Measurements from ENCODE around the gene LRRC37B.
A peak's percentile ranks its signal among the peaks of the same experiment; 100 is the strongest.
"Not testable (repeated sequence)": the region's sequence is repeated elsewhere in the genome, so short reads cannot be mapped to it uniquely, and the experiment has no call there.

The LRRC37B gene

DNA sequence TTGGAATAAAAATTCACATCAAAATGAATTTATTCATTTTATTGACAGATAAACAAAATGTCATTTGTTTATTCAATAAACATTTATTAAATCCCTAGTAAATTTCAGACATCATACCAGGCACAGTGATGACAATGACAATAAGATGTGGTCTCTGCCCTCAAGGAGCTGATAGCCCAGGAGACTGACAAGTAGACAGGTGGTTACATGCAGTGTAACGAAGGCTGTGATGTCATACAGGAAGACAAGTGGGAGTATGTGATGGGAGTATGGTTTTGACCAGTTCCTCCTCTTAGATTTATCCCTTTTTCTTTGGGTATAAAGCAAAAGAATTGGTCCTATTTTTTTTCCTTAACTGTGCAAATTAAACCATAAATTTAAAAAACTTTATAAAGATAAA lies 26.6 kb downstream of the LRRC37B start:
- intact Hi-C loops (cut with DNase I); DNase-seq: not testable (repeated sequence)

DNA sequence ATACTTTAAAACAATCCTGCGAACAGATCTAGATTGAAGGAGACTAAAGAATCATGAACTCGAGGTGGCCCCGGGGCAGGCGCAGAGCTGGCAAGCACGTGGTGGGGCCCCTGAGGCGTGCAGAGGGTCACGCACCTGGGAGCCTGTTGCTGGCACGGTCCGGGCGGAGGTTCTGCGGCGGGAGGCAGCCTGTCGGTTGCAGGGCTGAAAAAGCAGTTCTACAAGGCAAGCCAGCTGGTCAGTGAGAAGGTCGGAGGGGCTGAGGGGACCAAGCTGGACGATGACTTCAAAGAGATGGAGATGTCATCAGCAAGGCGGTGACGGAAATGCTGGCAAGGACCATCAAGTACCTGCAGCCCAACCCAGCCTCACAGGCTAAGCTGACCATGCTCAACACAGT lies 33.1 kb downstream of the LRRC37B start:
- intact Hi-C loops (cut with DNase I); DNase-seq: not testable (repeated sequence)

DNA sequence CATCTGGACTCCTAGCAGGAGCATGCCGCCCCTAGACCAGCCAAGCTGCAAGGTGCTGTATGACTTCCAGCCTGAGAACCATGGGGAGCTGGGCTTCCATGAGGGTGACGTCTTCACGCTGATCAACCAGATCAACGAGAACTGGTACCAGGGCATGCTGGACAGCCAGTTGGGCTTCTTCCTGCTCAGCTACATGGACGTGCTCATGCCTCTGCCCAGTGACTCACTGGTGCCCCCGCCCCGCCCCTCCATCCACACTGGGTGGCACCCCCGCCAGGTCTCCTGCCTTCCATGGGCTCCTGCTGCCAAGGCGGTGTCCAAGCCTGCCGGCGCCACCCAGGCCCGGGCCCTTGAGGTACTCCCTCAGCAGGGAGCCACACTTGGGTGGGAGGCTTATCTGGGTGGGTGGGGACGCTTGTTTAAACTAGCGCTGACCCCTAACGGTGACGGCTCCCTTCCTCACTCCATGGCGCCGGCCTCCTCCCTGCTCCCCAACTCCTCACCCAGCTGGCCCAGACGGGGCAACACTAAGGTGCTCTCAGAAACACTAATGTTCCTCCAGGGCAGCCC lies 34.2 kb downstream of the LRRC37B start:
- DNase-seq; intact Hi-C loops (cut with DNase I): not testable (repeated sequence)

DNA sequence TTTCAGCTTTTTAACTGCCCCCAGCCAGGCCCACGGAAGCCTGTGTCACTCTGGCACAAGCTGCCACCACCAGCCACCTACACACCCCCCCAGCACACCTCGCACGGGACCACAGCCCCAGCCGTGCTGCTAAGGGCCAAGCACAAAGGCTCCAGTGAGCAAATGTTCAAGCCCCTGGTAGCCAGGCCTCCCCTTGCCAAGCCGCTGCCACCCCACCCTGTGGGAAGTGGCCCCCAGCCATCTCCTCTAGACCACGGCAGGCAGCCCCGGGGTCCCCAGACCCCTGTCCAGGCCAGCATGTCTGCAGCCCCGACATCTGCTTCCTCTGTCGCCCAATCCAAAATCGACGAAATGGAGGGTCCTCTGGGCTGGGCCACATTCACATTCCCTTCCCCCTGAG lies 35.1 kb downstream of the LRRC37B start:
- intact Hi-C loops (cut with DNase I); DNase-seq: not testable (repeated sequence)

DNA sequence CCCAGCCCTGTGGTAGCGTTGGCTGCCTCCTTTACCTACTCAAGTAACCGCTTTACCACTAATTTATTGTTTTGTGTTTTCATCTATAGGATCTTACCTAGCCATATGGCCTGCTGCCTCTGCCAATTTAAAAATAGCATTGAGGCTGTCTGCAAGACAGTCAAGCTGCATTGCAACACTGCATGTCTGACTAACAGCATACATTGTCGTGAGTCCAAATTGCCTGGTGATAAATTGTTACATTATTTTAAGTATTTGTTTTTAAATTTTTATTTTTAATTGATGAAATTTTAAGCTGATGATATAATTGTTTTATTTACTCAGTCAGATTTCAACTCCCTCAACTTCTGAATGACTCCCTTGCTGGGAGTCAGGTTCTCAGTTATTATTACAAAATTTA lies 38.4 kb downstream of the LRRC37B start:
- intact Hi-C loops (cut with DNase I) = not testable (repeated sequence)
- peak in 1 of 42 donors; percentile 18 for DNase-seq

DNA sequence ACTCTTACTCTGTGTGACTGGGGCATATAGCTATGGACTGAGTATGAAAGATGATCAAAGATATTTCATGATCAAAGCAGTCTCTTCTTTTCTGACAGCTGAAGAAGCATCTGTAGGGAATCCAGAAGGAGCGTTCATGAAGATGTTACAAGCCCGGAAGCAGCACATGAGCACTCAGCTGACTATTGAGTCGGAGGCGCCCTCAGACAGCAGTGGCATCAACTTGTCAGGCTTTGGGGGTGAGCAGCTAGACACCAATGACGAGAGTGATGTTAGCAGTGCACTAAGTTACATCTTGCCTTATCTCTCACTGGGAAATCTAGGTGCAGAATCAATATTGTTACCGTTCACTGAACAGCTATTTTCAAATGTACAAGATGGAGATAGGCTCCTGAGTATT lies 40.5 kb downstream of the LRRC37B start:
- intact Hi-C loops (cut with DNase I) = not testable (repeated sequence)
- peak in 40 of 42 donors; percentile 14 to 85 (median 63) for DNase-seq

DNA sequence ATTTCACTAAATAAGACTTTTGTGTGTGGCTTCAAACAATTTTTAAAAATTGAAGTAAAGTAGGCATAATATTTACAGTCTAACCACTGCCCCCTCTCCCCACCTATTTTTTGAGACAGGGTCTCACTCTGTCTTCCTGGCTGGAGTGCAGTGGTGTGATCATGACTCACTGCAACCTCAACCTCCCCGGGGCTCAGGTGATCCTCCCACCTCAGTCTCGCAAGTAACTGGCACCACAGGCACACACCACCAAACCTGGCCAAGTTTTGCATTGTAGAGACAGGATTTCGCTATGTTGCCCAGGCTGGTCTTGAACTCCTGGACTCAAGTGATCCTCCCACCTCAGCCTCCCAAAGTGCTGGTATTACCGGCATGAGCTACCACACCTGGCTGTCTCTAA lies 47.8 kb downstream of the LRRC37B start:
- intact Hi-C loops (cut with DNase I) = not testable (repeated sequence)
- peak in 22 of 42 donors; percentile 12 to 64 (median 35) for DNase-seq

DNA sequence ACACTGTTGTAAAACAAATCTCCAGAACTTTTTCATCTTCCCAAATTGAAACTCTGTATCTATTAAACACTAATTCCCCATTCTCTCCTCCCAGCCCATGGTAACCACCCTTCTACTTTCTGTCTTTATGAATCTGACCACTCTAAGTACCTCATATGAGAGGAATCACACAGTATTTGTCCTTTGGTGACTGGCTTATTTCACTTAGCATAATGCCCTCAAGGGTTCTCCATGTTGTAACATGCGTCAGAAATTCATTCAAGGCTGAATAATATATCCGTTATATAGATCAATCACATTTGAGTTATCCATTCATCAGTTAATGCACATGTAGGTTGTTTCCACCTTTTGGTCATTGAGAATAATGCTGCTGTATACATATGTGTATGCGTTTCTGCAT lies 48.2 kb downstream of the LRRC37B start:
- DNase-seq; intact Hi-C loops (cut with DNase I): not testable (repeated sequence)

DNA sequence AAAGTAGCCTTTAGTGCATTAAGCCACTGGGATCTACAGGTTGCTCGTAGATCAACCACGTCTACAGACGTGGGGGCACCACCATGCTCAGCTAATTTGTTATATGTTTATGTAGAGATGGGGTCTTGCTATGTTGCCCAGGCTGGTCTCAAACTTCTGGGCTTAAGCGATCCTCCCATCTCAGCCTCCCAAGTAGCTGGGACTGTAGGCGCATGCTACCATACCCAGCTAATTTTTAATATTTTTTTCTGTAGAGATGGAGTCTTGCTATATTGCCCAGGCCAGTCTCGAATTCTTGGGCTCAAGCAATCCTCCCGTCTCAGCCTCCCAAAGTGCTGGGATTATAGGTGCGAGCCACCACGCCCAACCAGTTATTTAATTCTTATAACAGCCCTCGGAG lies 49.3 kb downstream of the LRRC37B start:
- peak in 1 of 42 donors; percentile 5 for DNase-seq
- intact Hi-C loops (cut with DNase I) = not testable (repeated sequence)

DNA sequence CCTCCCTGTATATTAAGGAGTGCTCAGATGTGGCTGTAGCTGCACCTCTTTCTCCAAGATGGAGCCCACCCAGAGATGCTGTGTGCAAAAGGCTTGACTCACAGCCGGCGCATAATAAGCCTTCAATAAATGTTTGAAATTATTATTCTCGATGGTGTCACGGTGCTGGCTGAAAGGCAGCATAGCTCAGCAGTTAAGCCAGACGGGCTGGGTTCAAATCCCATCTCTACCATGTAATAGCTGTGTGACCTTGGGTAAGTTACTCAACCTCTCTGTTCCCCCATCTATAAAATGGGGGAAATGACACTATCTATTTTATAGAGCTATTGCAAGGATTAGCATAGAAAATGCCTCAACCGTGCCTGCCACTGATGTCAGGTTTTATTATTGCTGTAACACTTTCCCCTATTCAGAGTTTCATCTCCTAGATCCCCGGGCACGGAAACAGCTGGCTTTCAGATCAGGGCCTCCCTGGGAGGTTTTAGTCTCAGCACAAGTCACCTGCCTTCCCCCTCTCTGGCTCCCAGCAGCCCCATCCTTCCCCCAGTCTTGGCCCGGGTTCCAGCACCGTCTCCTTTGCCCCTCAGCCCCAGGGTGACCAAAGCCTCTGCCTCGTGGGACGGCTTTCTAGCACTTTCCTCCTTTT lies 50.4 kb downstream of the LRRC37B start:
- intact Hi-C loops (cut with DNase I) = not testable (repeated sequence)
- DNase-seq = peak in 1 of 42 donors; percentile 12

DNA sequence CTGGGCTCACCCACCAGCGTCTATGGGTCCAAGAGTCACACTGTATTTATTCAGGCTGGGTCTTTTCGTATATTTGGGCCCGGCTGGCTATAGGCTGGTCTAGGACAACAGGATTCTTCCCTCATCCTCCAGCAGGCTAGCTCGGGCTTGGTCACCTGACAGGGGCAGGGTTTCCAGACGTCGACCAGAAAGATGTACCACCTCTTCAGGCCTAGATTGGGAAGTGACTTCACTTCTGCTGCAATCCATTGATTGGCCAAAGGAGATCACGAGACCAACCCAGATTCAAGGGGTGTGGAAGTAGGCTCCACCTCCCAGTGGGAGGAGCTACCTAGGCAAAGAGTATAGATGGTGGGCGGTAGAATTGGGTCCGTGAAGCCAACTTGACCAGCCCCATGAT lies 53.5 kb downstream of the LRRC37B start:
- intact Hi-C loops (cut with DNase I); DNase-seq: not testable (repeated sequence)

DNA sequence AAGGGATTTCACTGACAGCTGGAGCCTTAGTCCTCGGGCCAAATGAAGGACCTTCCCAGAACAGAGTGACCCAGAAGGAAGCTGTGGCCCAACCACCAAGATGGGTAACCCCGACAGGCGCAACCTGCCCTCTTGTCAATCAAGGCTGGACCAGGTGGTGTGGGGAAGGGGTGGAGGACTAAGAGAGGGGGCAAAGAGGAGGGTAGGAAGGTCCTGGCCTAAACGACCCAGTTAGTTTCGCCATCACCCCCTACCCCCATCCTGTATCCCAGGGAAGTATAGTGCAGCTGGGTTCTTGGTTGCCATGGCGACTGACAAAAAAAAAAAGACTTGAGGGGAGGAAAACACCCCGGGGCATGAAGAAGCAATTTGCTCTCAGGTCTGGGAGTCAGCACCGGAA lies 54.7 kb downstream of the LRRC37B start:
- DNase-seq = peak in 4 of 42 donors; percentile 10 to 26 (median 21)
- intact Hi-C loops (cut with DNase I) = not testable (repeated sequence)

DNA sequence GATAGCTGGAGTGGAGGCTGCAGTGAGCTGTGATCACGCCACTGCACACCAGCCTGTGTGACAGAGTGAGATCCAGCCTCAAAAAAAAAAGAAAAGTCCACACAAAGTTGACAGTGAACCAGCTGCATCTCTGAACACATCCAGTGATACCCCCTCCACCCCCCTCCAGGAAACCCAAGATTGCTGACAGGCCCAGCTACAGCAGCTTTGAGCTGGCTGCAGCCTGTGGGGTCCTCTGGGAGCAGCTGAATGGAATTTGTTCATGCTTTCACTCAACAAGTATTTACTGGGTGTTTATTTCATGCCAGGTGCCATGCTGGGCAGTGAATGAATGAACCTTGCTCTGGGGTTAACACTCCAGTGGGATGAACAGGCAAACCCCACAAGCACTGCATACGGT lies 56.9 kb downstream of the LRRC37B start:
- DNase-seq; intact Hi-C loops (cut with DNase I): not testable (repeated sequence)

DNA sequence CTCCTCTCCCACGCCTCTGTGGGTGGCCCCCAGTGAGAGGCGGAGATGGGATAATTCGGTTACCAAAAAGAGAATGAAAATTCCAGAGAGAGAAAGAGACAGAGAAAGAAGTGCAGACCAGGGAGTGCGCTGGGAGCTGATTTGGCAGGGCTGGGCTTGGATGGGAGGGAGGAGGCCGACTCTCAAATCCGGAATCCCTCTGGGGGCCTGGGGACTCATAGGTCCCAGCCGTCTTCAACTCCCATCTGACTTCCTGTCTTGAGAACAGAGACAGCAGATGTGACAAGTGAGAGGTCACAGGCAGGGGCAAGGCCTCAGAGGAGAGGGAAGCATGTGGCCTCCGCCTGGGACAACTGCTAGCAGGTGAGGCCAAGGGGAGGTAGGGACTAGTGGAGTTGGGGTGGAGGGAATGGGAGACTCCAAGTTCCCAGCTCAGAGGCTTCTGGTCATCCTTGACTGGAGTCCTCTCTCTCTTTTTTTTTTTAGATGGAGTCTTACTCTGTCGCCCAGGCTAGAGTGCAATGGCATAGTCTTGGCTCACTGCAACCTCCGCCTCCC lies 59.0 kb downstream of the LRRC37B start:
- intact Hi-C loops (cut with DNase I); DNase-seq: not testable (repeated sequence)

DNA sequence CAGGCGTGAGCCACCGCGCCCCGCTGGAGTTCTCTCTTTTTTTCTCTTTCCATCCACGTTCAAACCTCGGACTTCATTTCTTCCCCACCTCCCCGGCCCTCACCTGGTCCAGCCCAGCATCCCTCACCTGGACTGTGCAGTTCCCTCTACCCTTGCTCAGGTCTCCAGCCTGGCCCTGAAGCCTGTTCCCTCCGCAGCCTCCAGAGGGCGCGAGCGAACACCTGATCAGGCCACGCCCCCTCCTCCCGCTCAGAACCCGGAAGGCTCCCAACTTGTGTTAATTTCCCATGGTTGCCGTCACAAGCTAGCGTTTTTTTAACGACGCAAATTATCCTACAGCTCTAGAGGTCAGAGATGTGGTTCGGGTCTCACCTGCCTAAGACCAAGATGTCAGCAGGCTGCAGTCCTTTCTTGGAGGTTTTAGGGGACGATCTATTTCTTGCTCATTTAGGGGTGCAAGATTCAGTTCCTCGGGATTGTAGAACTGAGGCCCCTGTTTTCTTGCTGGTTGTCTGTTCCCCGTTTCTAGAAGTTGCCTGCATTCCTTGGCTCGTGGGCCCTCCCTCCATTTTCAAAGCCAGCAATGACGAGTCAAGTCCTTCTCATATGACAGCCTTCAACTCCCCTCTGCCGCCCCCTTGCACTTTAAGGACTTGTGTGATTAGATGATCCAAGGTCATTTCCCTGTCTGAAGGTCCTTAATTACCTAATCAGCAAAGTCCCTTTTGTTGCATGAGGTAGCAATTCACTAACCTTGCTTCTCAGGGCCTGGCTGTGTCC lies 59.9 kb downstream of the LRRC37B start:
- intact Hi-C loops (cut with DNase I) = not testable (repeated sequence)
- DNase-seq = peak in 29 of 42 donors; percentile 15 to 68 (median 41)

DNA sequence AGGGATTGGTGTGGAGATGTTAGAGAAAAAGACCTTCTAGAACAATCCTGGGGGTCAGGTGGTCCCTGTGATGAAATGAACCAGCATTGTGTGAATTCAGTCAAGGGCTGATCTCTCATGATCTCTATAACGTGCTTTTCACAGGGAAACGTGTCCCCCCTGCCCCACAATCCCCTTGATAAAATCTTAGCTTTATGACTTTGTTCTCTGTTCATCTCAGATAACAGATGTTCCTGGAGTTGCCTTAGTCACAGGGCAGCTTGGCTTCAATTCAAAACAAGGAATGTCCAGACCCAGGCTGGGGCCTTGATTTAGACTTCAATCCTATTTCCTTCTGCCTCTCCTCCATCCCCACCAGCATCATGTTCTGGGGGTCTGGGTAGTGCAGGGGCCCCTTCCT lies 61.9 kb downstream of the LRRC37B start:
- intact Hi-C loops (cut with DNase I); DNase-seq: not testable (repeated sequence)

DNA sequence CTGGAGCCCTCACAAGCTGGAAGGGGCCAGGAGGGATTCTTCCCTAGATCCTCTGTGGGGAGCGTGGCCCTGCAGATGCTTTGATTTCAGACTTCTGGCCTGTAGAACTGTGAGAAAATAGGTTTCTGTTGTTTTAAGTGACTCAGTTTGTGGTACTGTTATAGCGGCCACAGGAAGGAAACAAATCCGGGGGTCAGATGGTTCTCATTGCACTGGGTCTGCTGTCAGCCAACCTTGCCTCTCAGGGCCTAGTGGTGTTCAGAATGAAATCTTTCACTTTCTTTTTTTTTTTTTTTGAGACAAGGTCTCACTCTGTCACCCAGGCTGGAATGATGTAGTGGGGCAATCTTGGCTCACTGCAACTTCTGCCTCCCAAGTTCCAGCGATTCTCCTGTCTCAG lies 64.8 kb downstream of the LRRC37B start:
- DNase-seq; intact Hi-C loops (cut with DNase I): not testable (repeated sequence)

DNA sequence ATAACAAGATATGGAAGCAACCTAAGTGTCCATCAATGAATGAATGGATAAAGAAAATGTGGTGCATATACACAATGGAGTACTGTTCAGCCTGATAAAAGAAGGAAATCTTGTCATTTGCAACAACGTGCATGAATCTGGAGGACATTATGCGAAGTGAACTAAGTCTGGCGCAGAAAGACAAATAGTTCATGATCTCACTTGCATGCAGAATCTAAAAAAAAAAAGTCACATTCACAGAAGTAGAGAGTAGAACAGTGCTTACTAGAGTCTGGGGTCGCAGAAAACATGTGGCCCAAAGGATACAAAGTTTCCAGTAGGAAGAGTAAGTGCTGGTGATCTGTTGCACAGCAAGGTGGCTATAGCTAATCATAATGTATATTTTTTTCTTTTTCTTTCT lies 65.9 kb downstream of the LRRC37B start:
- intact Hi-C loops (cut with DNase I) = not testable (repeated sequence)

DNA sequence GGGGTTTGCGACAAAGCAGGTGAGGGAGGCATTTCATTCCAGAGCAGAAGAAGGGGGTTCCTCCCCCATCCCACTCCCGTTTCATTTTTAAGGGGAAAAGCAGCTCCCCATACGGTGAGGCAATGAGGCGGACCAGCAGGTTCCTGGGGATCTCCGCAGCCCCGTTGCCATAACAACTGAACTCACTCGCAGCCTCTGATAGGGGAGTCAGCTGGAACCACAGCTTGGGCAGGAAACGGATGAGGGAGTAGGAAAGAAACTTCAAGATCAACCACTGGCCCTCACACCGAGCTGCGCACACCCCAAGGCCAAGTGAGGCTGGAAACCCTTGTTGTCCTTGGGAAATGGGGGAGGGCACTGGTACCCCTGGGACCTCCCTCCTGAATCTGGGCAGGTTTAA lies 72.6 kb downstream of the LRRC37B start:
- peak in 33 of 42 donors; percentile 21 to 84 (median 48) for DNase-seq
- intact Hi-C loops (cut with DNase I) = not testable (repeated sequence)

More for the DNA sequence above, 65.9 kb downstream of the LRRC37B start:
- DNase-seq = not testable (repeated sequence)

DNA sequence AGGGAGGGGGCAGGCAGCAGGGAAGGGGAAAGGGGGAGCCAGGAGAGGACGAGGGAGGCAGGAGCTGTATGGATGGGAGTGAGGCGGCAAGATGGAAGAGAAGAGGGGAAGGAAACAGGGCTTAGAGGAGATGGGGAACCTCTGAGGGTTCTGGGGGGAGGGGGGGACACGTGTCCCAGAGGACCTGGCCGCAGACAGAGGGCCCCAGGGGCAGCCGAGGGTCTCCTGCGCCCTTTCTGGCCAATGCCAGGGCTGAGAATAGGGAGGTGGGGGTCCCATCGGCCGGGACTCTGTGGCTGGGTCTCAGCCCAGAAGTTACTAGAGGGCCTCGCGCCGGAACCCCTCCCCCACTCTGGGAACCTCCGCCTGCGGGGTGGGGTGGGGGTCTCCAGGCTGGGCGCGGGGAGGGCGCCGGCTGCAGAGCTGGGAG lies 76.4 kb downstream of the LRRC37B start:
- intact Hi-C loops (cut with DNase I) = not testable (repeated sequence)
- DNase-seq = peak in 17 of 42 donors; percentile 8 to 53 (median 29)
